ENCODE measurements around the gene DSN1. TPM values are rescaled to one million over a fixed set of nuclear protein-coding genes. Genes with fewer than 3 reads are reported as not detected.

The DSN1 gene
- polyA plus RNA-seq, 3 donors = 4.9 to 5.2 (median 5.1) TPM

DNA sequence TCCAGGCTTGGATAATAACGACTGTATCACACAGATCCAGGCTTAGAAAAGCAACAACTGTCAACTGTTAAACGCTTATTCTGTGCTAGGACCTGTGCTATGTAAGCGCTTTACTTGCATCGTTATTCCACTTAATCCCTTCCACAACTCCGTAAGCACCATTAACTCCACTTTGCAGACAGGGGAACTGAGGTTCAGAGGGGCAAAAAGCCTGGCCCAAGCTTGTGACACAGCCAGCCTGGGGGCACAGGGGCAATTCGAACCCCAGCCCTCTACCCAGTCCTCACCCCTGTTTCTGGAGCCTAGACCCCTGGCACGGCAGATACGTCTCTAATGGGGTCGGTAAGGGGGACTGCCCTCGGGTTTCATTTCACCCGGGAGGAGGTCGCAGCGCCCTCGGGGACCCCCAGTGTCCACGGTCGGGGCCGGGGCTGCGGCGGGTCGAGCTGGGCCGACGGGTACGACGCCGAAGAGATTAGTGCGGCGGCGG, 411 bp downstream of the DSN1 start:
- Histone ChIP-seq H3K4me1 (ENCODE audit: control insufficient read depth in 1 of 2, insufficient read depth in 2 of 2, low read length in 2 of 2) (peaks cover 20 to 33% of the 10 kb centered on the region in 2 donors), H3K36me3 (replicated peaks in 1 of 2; ENCODE audit: control insufficient read depth in 1 of 2, insufficient read depth in 2 of 2, low read length in 2 of 2) (no peaks in the 10 kb centered on the region), H4K20me1 (ENCODE audit: insufficient read depth, low read length) (no peaks in the 10 kb centered on the region), H3K4me2 (replicated peaks; ENCODE audit: extremely low read depth, low read length, poor library complexity, severe bottlenecking) (peak overlapping the region; percentile 81), H2AFZ (ENCODE audit: insufficient read depth, low read depth, low read length, poor library complexity, severe bottlenecking) (peak overlapping the region; percentile 93), H3K79me2 (ENCODE audit: insufficient read depth, low read length) (peaks cover 33% of the 10 kb centered on the region), H3K27me3 (ENCODE audit: control insufficient read depth in 2 of 2, insufficient read depth in 2 of 2, low read length in 2 of 2) (no peaks in the 10 kb centered on the region), H3K9me3 (replicated peaks in 1 of 2; ENCODE audit: control insufficient read depth in 1 of 2, insufficient read depth in 1 of 2, low read length in 2 of 2) (no peaks in the 10 kb centered on the region), H3K9ac (ENCODE audit: insufficient read depth, low read length, poor library complexity, severe bottlenecking) (peak overlapping the region; percentile 90), H3K27ac (ENCODE audit: low read depth in 1 of 2, low read length in 2 of 2) (peak overlapping the region in 1 of 2 donors; percentile 97), H3K4me3 (replicated peaks in 1 of 3; ENCODE audit: low read depth in 2 of 3, low read length in 3 of 3) (peak overlapping the region; percentile 88 to 94 (median 92))
- Mint-ChIP-seq H3K36me3 (peaks cover 8 to 10% of the 10 kb centered on the region in 2 donors), H3K4me1 (peaks cover 30% of the 10 kb centered on the region), H3K27ac (peak overlapping the region; percentile 94 to 99 (median 97)), H3K4me3 (peak overlapping the region; percentile 95), H3K9me3 (no peaks in the 10 kb centered on the region), H3K27me3 (ENCODE audit: low read depth in 3 of 3) (peaks cover 0 to 2% (median 0%) of the 10 kb centered on the region in 3 donors)
- WGBS (ENCODE audit: insufficient coverage) = 3% methylated on average over 27 of the region's 28 CpGs
- intact Hi-C loops (cut with micrococcal nuclease) = loop anchor here (2.0 to 10.0 kb wide), 4 partner anchors 36 to 308 kb away; a partner anchor contains a TSS
- no peak for DNase-seq
- TF ChIP-seq, protein P1, sequence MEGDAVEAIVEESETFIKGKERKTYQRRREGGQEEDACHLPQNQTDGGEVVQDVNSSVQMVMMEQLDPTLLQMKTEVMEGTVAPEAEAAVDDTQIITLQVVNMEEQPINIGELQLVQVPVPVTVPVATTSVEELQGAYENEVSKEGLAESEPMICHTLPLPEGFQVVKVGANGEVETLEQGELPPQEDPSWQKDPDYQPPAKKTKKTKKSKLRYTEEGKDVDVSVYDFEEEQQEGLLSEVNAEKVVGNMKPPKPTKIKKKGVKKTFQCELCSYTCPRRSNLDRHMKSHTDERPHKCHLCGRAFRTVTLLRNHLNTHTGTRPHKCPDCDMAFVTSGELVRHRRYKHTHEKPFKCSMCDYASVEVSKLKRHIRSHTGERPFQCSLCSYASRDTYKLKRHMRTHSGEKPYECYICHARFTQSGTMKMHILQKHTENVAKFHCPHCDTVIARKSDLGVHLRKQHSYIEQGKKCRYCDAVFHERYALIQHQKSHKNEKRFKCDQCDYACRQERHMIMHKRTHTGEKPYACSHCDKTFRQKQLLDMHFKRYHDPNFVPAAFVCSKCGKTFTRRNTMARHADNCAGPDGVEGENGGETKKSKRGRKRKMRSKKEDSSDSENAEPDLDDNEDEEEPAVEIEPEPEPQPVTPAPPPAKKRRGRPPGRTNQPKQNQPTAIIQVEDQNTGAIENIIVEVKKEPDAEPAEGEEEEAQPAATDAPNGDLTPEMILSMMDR (IDR thresholded peaks at IDR 0.05) = no peak

DNA sequence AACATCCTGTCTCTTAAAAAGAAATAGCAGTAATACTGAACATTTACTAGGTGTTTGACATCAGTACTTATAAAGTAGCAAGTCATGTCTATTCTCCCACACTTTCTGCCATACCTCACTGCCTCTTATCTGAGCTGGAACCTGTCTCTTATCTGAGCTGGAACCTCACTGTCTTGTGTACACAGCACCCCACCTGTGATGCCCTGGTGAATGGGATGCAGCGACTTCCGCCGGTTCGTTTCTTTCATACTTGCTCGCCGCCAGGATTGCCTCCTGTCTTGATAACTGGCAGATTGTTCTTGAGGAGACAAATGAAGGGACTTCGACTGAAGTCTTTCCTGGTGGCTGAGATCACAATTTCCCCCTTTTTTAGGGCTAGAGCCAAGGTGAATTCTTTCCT, 2.9 kb downstream of the DSN1 start:
- 75% methylated on average over 1 of the region's 7 CpGs for WGBS (ENCODE audit: insufficient coverage)
- H3K36me3 Mint-ChIP-seq = peaks cover 8 to 30% of the 10 kb centered on the region in 2 donors
- no peak for DNase-seq
- Histone ChIP-seq H4K20me1 (ENCODE audit: insufficient read depth, low read length) (no peaks in the 10 kb centered on the region), H3K27me3 (ENCODE audit: control insufficient read depth in 2 of 2, insufficient read depth in 2 of 2, low read length in 2 of 2) (no peaks in the 10 kb centered on the region), H3K36me3 (replicated peaks in 1 of 2; ENCODE audit: control insufficient read depth in 1 of 2, insufficient read depth in 2 of 2, low read length in 2 of 2) (no peaks in the 10 kb centered on the region), H3K79me2 (ENCODE audit: insufficient read depth, low read length) (peaks cover 33% of the 10 kb centered on the region), H3K4me2 (replicated peaks; ENCODE audit: extremely low read depth, low read length, poor library complexity, severe bottlenecking) (no peak overlapping the region), H3K9ac (ENCODE audit: insufficient read depth, low read length, poor library complexity, severe bottlenecking) (no peak overlapping the region), H3K27ac (ENCODE audit: low read depth in 1 of 2, low read length in 2 of 2) (no peak overlapping the region), H3K4me3 (replicated peaks in 1 of 3; ENCODE audit: low read depth in 2 of 3, low read length in 3 of 3) (no peak overlapping the region), H2AFZ (ENCODE audit: insufficient read depth, low read depth, low read length, poor library complexity, severe bottlenecking) (no peak overlapping the region), H3K9me3 (replicated peaks in 1 of 2; ENCODE audit: control insufficient read depth in 1 of 2, insufficient read depth in 1 of 2, low read length in 2 of 2) (no peaks in the 10 kb centered on the region), H3K4me1 (ENCODE audit: control insufficient read depth in 1 of 2, insufficient read depth in 2 of 2, low read length in 2 of 2) (peaks cover 17 to 27% of the 10 kb centered on the region in 2 donors)
- intact Hi-C loops (cut with micrococcal nuclease) = loop anchor here in 1 of 2 donors (10.0 kb wide), 3 partner anchors 94 to 306 kb away; a partner anchor contains a TSS
- no peaks in the 10 kb centered on the region for H3K27me3 Mint-ChIP-seq (ENCODE audit: low read depth in 3 of 3)
- TF ChIP-seq, protein P1 (IDR thresholded peaks at IDR 0.05) = no peak
- no peaks in the 10 kb centered on the region for H3K9me3 Mint-ChIP-seq
- H3K4me1 Mint-ChIP-seq = peaks cover 21% of the 10 kb centered on the region
- H3K27ac Mint-ChIP-seq = peak overlapping the region in 2 of 7 donors; percentile 26 to 83
- no peak overlapping the region for H3K4me3 Mint-ChIP-seq
